ENCODE results near the gene GSG1L. TPM values are rescaled to one million over a fixed set of nuclear protein-coding genes. Genes with fewer than 3 reads are reported as not detected.

Gene GSG1L
- total and polyA plus RNA-seq, 9 of the 15 experiments (the other 6 are each of a cell fraction or from before 2014, with no cell fraction given), result not detected

- no peaks in the 10 kb centered on the region for H3K4me1 ChIP-seq (replicated peaks in 1 of 2; ENCODE audit: control insufficient read depth in 2 of 2, insufficient read depth in 2 of 2, low read length in 2 of 2)
- POLR2A ChIA-PET, result no interaction called here
- CTCF ChIA-PET (ENCODE audit: low intra/inter-chr PET ratio), result interaction anchor here (0.6 kb wide), 2 partner anchors 222 to 480 kb away, joined by 3 to 4 read pairs; no protein-coding TSS in a partner anchor
- H3K27me3 ChIP-seq (ENCODE audit: control insufficient read depth in 2 of 2, insufficient read depth in 2 of 2, low read length in 2 of 2), result peaks cover 34 to 63% of the 10 kb centered on the region in 2 experiments; a peak in 4 of 5 replicates
- no peak overlapping the region for H3K27ac ChIP-seq (ENCODE audit: extremely low read depth, low read depth, low read length)
- no peak overlapping the region for H3K9ac ChIP-seq (ENCODE audit: insufficient read depth in 1 of 2, low read depth in 2 of 2, low read length in 2 of 2)
- in situ Hi-C loops (cut with MboI), result no loop called here
- TF ChIP-seq SMARCA5 (IDR thresholded peaks at IDR 0.05), result peak; percentile 54; the same call in 1 of the 2 replicates
- TF ChIP-seq EGR1 (conservative IDR thresholded peaks at IDR 0.05), result peak; percentile 75
- no peak for TF ChIP-seq JUND (IDR thresholded peaks at IDR 0.05; ENCODE audit: borderline replicate concordance, low read depth, low read length)
- no peak for TF ChIP-seq JUND (tag; IDR thresholded peaks at IDR 0.05; ENCODE audit: borderline replicate concordance, low read depth, low read length)
- TF ChIP-seq KDM1A (IDR thresholded peaks at IDR 0.05), result peak in 1 of 2 experiments; percentile 40; a peak in 2 of 4 replicates
- no peak for TF ChIP-seq SUPT5H (IDR thresholded peaks at IDR 0.05)
- TF ChIP-seq ZFP36 (IDR thresholded peaks at IDR 0.05; ENCODE audit: low read depth, low read length, partially characterized antibody), result peak; percentile 86
- peak; percentile 62; the same call in 1 of the 2 replicates for TF ChIP-seq BCOR (IDR thresholded peaks at IDR 0.05)
- no peak for TF ChIP-seq E2F4 (CRISPR knock-in tag; IDR thresholded peaks at IDR 0.05; ENCODE audit: low read depth)
- peak; percentile 89 for TF ChIP-seq RBM25 (IDR thresholded peaks at IDR 0.05; ENCODE audit: low read depth, low read length, severe bottlenecking)
- H3K4me3 ChIP-seq, result no peak overlapping the region
- intact Hi-C loops (cut with micrococcal nuclease), result no loop called here
- no peaks in the 10 kb centered on the region for H3K79me2 ChIP-seq (ENCODE audit: control insufficient read depth, insufficient read depth, low read length)
- FAIRE-seq (no peak), ATAC-seq (no peak; the same call in 2 of the 3 replicates), DNase-seq (ENCODE audit: extremely low read depth in 1 of 4, low spot score in 3 of 4) (peak; percentile 19 to 25 (median 20))
- 7% methylated on average over 7 of the region's 7 CpGs for WGBS (ENCODE audit: insufficient coverage, low coverage, missing lambda C conversion rate)
- H2AFZ ChIP-seq (ENCODE audit: low read depth, low read length), result no peak overlapping the region
- BruUV-seq (replicated peaks), result no TSS peak
- H3K9me3 ChIP-seq (replicated peaks; ENCODE audit: control insufficient read depth, insufficient read depth, low read depth, low read length), result no peaks in the 10 kb centered on the region
- H3K9me1 ChIP-seq (ENCODE audit: control insufficient read depth, insufficient read depth, low read length), result no peaks in the 10 kb centered on the region
- no peaks in the 10 kb centered on the region for H4K20me1 ChIP-seq (replicated peaks; ENCODE audit: control insufficient read depth, insufficient read depth, low read length)
- H3K4me2 ChIP-seq (ENCODE audit: insufficient read depth, low read length), result no peak overlapping the region
- H3K36me3 ChIP-seq (ENCODE audit: control insufficient read depth, insufficient read depth, low read length), result no peaks in the 10 kb centered on the region
Observed at GRCh38 chr16:28011971-28012445, 51.5 kb downstream of the GSG1L start.

Data from K562 (cell line).